ENCODE measurements around the gene EXOSC10. TPM values are rescaled to one million over a fixed set of nuclear protein-coding genes. Genes with fewer than 3 reads are reported as not detected.
"Not testable (repeated sequence)": the region's sequence is repeated elsewhere in the genome, so short reads cannot be mapped to it uniquely, and the experiment has no call there.

The EXOSC10 gene
- total and polyA plus RNA-seq, 4 experiments from 2014 or later: 30.1 to 84.4 (median 65.6) TPM

- H3K36me3 Mint-ChIP-seq: peaks cover 40 to 62% of the 10 kb centered on the region in 2 donors
- intact Hi-C loops (cut with micrococcal nuclease); H3K4me1 ChIP-seq (ENCODE audit: insufficient read depth, low read length); H3K27ac Mint-ChIP-seq; DNase-seq; H3K27ac ChIP-seq (ENCODE audit: low read depth, low read length); H3K4me3 Mint-ChIP-seq; CTCF ChIA-PET (ENCODE audit: partially characterized antibody); H3K27me3 Mint-ChIP-seq; H3K27me3 ChIP-seq (ENCODE audit: insufficient read depth, low read length); H3K9me3 ChIP-seq (ENCODE audit: control insufficient read depth in 1 of 2, low read length in 2 of 2); H3K4me1 Mint-ChIP-seq; POLR2A ChIA-PET (ENCODE audit: partially characterized antibody); H3K9me3 Mint-ChIP-seq; H3K4me3 ChIP-seq (ENCODE audit: low read length in 2 of 2): not testable (repeated sequence)
- H3K36me3 ChIP-seq (ENCODE audit: insufficient read depth, low read length): peaks cover 49% of the 10 kb centered on the region
Observed at GRCh38 chr1:11083784-11084183, 15.9 kb downstream of the EXOSC10 start.

- Histone ChIP-seq H3K4me3 (ENCODE audit: low read length in 2 of 2) (no peak overlapping the region), H3K9me3 (ENCODE audit: control insufficient read depth in 1 of 2, low read length in 2 of 2) (no peaks in the 10 kb centered on the region), H3K27ac (ENCODE audit: low read depth, low read length) (no peak overlapping the region), H3K4me1 (ENCODE audit: insufficient read depth, low read length) (no peaks in the 10 kb centered on the region), H3K36me3 (ENCODE audit: insufficient read depth, low read length) (peaks cover 50% of the 10 kb centered on the region), H3K27me3 (ENCODE audit: insufficient read depth, low read length) (no peaks in the 10 kb centered on the region)
- Mint-ChIP-seq H3K4me1 (peaks cover 0 to 2% (median 0%) of the 10 kb centered on the region in 4 donors), H3K27ac (peak overlapping the region in 1 of 7 donors; percentile 7), H3K27me3 (no peaks in the 10 kb centered on the region), H3K4me3 (no peak overlapping the region), H3K9me3 (no peaks in the 10 kb centered on the region), H3K36me3 (peaks cover 37 to 62% of the 10 kb centered on the region in 2 donors)
- ChIA-PET POLR2A (ENCODE audit: partially characterized antibody) (no interaction called here), CTCF (ENCODE audit: partially characterized antibody) (interaction anchor here (2.9 kb wide), 1 partner anchor 43 kb away, joined by 10 read pairs; no protein-coding TSS in a partner anchor)
- no peak for DNase-seq
- intact Hi-C loops (cut with micrococcal nuclease): no loop called here
Observed at GRCh38 chr1:11080931-11081330, 18.7 kb downstream of the EXOSC10 start.

GRCh38 chr1:11078631-11079030, 21.0 kb downstream of the EXOSC10 start:
- CTCF ChIA-PET (ENCODE audit: partially characterized antibody): interaction anchor here (1.0 kb wide), 1 partner anchor 41 kb away, joined by 3 read pairs; no protein-coding TSS in a partner anchor
- intact Hi-C loops (cut with micrococcal nuclease): no loop called here
- POLR2A ChIA-PET (ENCODE audit: partially characterized antibody): no interaction called here
- Mint-ChIP-seq H3K36me3 (peaks cover 46 to 66% of the 10 kb centered on the region in 2 donors), H3K27ac (peak overlapping the region in 1 of 7 donors; percentile 49), H3K4me3 (no peak overlapping the region), H3K4me1 (peaks cover 0 to 2% (median 0%) of the 10 kb centered on the region in 4 donors), H3K9me3 (no peaks in the 10 kb centered on the region), H3K27me3 (no peaks in the 10 kb centered on the region)
- Histone ChIP-seq H3K4me1 (ENCODE audit: insufficient read depth, low read length) (no peaks in the 10 kb centered on the region), H3K9me3 (ENCODE audit: control insufficient read depth in 1 of 2, low read length in 2 of 2) (no peaks in the 10 kb centered on the region), H3K36me3 (ENCODE audit: insufficient read depth, low read length) (peaks cover 68% of the 10 kb centered on the region), H3K27ac (ENCODE audit: low read depth, low read length) (no peak overlapping the region), H3K27me3 (ENCODE audit: insufficient read depth, low read length) (no peaks in the 10 kb centered on the region), H3K4me3 (ENCODE audit: low read length in 2 of 2) (no peak overlapping the region)
- DNase-seq: no peak

GRCh38 chr1:11073398-11073797, 26.3 kb downstream of the EXOSC10 start:
- peaks cover 77% of the 10 kb centered on the region for H3K36me3 ChIP-seq (ENCODE audit: insufficient read depth, low read length)
- H3K9me3 Mint-ChIP-seq; H3K27me3 ChIP-seq (ENCODE audit: insufficient read depth, low read length); H3K27ac Mint-ChIP-seq; H3K9me3 ChIP-seq (ENCODE audit: control insufficient read depth in 1 of 2, low read length in 2 of 2); H3K4me3 ChIP-seq (ENCODE audit: low read length in 2 of 2); DNase-seq; H3K27ac ChIP-seq (ENCODE audit: low read depth, low read length); H3K4me1 ChIP-seq (ENCODE audit: insufficient read depth, low read length); H3K27me3 Mint-ChIP-seq; H3K4me1 Mint-ChIP-seq; POLR2A ChIA-PET (ENCODE audit: partially characterized antibody); H3K4me3 Mint-ChIP-seq; intact Hi-C loops (cut with micrococcal nuclease): not testable (repeated sequence)
- peaks cover 49 to 72% of the 10 kb centered on the region in 2 donors for H3K36me3 Mint-ChIP-seq
- CTCF ChIA-PET (ENCODE audit: partially characterized antibody): interaction anchor here (1.3 kb wide), 1 partner anchor 36 kb away, joined by 3 read pairs; no protein-coding TSS in a partner anchor

- no peaks in the 10 kb centered on the region for H3K4me1 ChIP-seq (ENCODE audit: insufficient read depth, low read length)
- Mint-ChIP-seq H3K27ac (no peak overlapping the region), H3K27me3 (no peaks in the 10 kb centered on the region), H3K4me3 (no peak overlapping the region), H3K9me3 (no peaks in the 10 kb centered on the region), H3K36me3 (peaks cover 52 to 75% of the 10 kb centered on the region in 2 donors), H3K4me1 (peaks cover 0 to 1% (median 0%) of the 10 kb centered on the region in 4 donors)
- no peak overlapping the region for H3K4me3 ChIP-seq (ENCODE audit: low read length in 2 of 2)
- no peak for DNase-seq
- no peaks in the 10 kb centered on the region for H3K9me3 ChIP-seq (ENCODE audit: control insufficient read depth in 1 of 2, low read length in 2 of 2)
- no peak overlapping the region for H3K27ac ChIP-seq (ENCODE audit: low read depth, low read length)
- CTCF ChIA-PET (ENCODE audit: partially characterized antibody): interaction anchor here (1.3 kb wide), 1 partner anchor 35 kb away, joined by 3 read pairs; no protein-coding TSS in a partner anchor
- POLR2A ChIA-PET (ENCODE audit: partially characterized antibody): interaction anchor here (0.7 kb wide), 1 partner anchor 12 kb away, joined by 3 read pairs; no protein-coding TSS in a partner anchor
- no peaks in the 10 kb centered on the region for H3K27me3 ChIP-seq (ENCODE audit: insufficient read depth, low read length)
- intact Hi-C loops (cut with micrococcal nuclease): no loop called here
- peaks cover 80% of the 10 kb centered on the region for H3K36me3 ChIP-seq (ENCODE audit: insufficient read depth, low read length)
Observed at GRCh38 chr1:11072216-11072917, 27.3 kb downstream of the EXOSC10 start.

- POLR2A ChIA-PET (ENCODE audit: partially characterized antibody): interaction anchor here (0.9 to 2.0 kb wide), 2 partner anchors 10 to 19 kb away, joined by 3 to 9 read pairs; no protein-coding TSS in a partner anchor
- CTCF ChIA-PET (ENCODE audit: partially characterized antibody): no interaction called here
- H3K9me3 Mint-ChIP-seq: no peaks in the 10 kb centered on the region
- Histone ChIP-seq H3K36me3 (ENCODE audit: insufficient read depth, low read length) (peaks cover 77% of the 10 kb centered on the region), H3K27ac (ENCODE audit: low read depth, low read length) (no peak overlapping the region), H3K4me3 (ENCODE audit: low read length in 2 of 2) (no peak overlapping the region), H3K4me1 (ENCODE audit: insufficient read depth, low read length) (no peaks in the 10 kb centered on the region), H3K27me3 (ENCODE audit: insufficient read depth, low read length) (no peaks in the 10 kb centered on the region), H3K9me3 (ENCODE audit: control insufficient read depth in 1 of 2, low read length in 2 of 2) (no peaks in the 10 kb centered on the region)
- peaks cover 0 to 1% (median 0%) of the 10 kb centered on the region in 4 donors for H3K4me1 Mint-ChIP-seq
- no peaks in the 10 kb centered on the region for H3K27me3 Mint-ChIP-seq
- no peak for DNase-seq
- intact Hi-C loops (cut with micrococcal nuclease): no loop called here
- H3K36me3 Mint-ChIP-seq: peaks cover 51 to 71% of the 10 kb centered on the region in 2 donors
- H3K4me3 Mint-ChIP-seq: no peak overlapping the region
- peak overlapping the region in 6 of 7 donors; percentile 66 to 85 (median 70) for H3K27ac Mint-ChIP-seq
Observed at GRCh38 chr1:11071463-11072215, 28.0 kb downstream of the EXOSC10 start.

GRCh38 chr1:11070876-11071275, 28.8 kb downstream of the EXOSC10 start:
- CTCF ChIA-PET (ENCODE audit: partially characterized antibody): interaction anchor here (1.1 kb wide), 1 partner anchor 33 kb away, joined by 3 read pairs; no protein-coding TSS in a partner anchor

More at GRCh38 chr1:11070876-11071275, 28.8 kb downstream of the EXOSC10 start:
- Mint-ChIP-seq H3K27me3 (no peaks in the 10 kb centered on the region), H3K27ac (peak overlapping the region in 3 of 7 donors; percentile 31 to 68 (median 42)), H3K9me3 (no peaks in the 10 kb centered on the region), H3K4me1 (peaks cover 0 to 1% (median 0%) of the 10 kb centered on the region in 4 donors), H3K36me3 (peaks cover 50 to 68% of the 10 kb centered on the region in 2 donors), H3K4me3 (no peak overlapping the region)
- Histone ChIP-seq H3K27me3 (ENCODE audit: insufficient read depth, low read length) (no peaks in the 10 kb centered on the region), H3K36me3 (ENCODE audit: insufficient read depth, low read length) (peaks cover 73% of the 10 kb centered on the region), H3K4me1 (ENCODE audit: insufficient read depth, low read length) (no peaks in the 10 kb centered on the region), H3K27ac (ENCODE audit: low read depth, low read length) (no peak overlapping the region), H3K9me3 (ENCODE audit: control insufficient read depth in 1 of 2, low read length in 2 of 2) (no peaks in the 10 kb centered on the region), H3K4me3 (ENCODE audit: low read length in 2 of 2) (no peak overlapping the region)
- DNase-seq: no peak
- intact Hi-C loops (cut with micrococcal nuclease): no loop called here
- POLR2A ChIA-PET (ENCODE audit: partially characterized antibody): interaction anchor here (0.9 to 2.0 kb wide), 3 partner anchors 9 to 19 kb away, joined by 3 to 9 read pairs (median 4); partner anchors contain the start of gene SRM

All from CD4-positive, alpha-beta memory T cell (primary cell).